GM19035 (cell line): ENCODE data around the gene LRRC73.
"Not testable (repeated sequence)": the region's sequence is repeated elsewhere in the genome, so short reads cannot be mapped to it uniquely, and the experiment has no call there.

Experiments
- ATAC-seq: cut with Tn5 transposase; IDR thresholded peaks from one replicate; pipeline ENCODE4 v1.9.1; 2021; ENCODE audit not compliant: unreplicated experiment

The LRRC73 gene

DNA sequence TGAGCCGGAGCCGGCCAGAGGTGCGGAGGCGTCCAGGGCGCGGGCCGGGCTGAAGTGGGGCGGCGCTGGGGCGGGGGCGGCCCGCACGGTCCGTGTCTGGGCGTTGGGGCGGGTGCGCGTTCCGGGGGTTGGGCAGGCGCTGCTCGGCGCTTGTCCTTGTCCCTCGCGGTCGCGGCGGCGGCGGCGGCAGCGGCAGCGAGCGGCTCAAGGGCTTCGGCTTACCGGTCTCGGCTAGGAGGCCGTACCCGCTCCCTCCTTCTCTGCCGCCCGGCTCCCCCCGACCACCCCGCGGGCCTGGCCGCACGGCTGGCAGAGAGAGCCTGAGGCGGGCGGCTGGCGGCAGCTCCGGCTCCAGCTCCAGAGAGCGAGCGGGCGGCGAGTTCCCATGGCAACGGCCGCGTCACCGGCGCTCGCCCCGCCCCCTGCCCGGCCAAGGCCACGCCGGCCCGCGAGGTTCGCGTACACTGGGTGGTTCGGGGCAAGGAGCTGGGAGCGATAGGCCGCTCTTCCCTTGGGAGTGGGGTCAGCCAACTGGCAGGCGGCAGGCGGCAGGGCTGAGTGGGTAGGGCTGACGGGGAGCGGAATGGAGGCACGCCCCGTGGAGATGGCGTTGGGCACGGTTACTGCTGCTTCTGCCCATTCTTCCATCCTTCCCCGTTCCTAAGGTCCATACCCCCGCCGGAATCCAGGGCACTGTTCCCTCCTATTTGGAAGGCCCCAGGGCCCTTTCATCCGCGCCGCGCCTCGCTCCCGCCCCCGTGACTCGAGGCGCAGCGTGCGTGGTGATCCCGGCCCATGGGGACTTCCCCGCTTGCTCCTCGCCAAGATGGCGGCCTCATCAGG lies at the start of gene LRRC73:
Gene LRRC73 (minus strand): TSS at position 363 of the 843 bp plus-strand sequence. CDS start 561 bp downstream, outside the sequence.
- ATAC-seq: peak; percentile 61

DNA sequence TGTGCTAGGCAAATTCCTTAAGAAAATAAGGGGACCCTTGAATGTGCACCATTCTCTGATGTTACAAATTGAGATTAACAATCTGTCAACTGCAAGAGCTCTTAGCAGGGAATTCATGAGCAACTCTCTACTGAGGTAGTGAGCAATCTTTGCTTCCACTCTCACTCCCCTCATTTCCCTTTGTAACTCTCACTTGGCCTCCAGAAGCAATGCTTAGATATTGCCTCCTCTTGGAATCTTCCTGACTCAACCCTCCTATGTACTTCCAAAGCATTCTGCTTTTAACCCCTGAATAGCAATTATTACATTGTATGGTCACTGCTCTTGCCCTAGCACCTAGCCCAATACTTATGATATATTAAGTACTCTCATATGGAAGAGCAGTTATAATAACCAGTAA lies 49.2 kb upstream of the LRRC73 start:
- no peak for ATAC-seq

- ATAC-seq: not testable (repeated sequence)
These were observed 47.5 kb upstream of the LRRC73 start for GRCh38 chr6:43557620-43558019.

GRCh38 chr6:43547222-43547621 lies 37.1 kb upstream of the LRRC73 start:
- ATAC-seq: no peak

- no peak for ATAC-seq
These were observed 34.3 kb upstream of the LRRC73 start for GRCh38 chr6:43544461-43544860.

DNA sequence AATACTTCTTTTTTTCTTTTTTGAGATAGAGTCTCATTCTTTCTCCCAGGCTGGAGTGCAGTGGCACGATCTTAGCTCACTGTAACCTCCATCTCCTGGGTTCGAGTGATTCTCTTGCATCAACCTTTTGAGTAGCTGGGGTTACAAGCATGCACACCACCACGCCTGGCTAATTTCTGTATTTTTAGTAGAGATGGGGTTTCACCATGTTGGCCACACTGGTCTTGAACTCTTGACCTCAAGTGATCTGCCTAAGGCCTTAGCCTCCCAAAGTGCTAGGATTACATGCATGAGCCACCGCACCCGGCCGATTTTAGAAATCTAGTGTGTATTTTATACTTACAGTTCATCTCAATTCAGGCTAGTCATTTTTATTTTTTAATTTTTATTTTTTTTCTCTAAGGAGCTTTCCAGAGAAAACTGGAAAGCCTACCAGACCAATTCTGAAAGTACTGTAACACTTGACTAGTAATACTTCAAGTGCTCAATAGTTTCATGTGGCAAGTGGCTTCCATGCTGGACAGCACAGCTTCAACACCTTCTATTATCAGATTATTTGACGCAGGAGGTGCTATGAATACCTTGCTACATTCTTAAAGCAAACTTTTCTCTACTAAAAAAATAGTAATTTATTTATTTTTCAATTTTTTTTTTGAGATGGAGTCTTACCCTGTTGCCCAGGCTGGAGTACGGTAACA lies 31.8 kb upstream of the LRRC73 start:
- ATAC-seq: no peak

GRCh38 chr6:43540507-43540906 lies 30.4 kb upstream of the LRRC73 start:
- no peak for ATAC-seq

DNA sequence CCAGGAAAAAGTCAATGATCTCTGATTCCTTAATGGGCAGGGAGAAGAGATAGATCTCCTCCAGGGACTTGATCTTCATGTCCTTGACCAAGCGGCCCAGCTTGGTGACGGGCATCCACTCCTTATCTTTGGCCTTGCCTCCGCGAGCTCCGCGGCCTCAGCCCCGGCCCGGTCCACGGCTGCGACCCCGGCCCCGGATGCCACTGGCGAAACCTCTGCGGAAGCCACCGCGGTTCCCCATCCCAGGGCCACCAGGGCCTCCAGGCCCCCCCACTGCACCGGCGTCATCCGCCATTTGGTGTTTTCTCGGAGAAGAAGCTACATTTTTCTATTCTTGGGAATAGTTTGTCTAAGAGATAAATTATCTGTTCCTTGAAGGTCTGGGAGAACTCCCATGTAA lies 29.3 kb upstream of the LRRC73 start:
- ATAC-seq: not testable (repeated sequence)

- not testable (repeated sequence) for ATAC-seq
These were observed 28.8 kb upstream of the LRRC73 start for GRCh38 chr6:43538986-43539385.

GRCh38 chr6:43532201-43532600 lies 22.1 kb upstream of the LRRC73 start:
- no peak for ATAC-seq

DNA sequence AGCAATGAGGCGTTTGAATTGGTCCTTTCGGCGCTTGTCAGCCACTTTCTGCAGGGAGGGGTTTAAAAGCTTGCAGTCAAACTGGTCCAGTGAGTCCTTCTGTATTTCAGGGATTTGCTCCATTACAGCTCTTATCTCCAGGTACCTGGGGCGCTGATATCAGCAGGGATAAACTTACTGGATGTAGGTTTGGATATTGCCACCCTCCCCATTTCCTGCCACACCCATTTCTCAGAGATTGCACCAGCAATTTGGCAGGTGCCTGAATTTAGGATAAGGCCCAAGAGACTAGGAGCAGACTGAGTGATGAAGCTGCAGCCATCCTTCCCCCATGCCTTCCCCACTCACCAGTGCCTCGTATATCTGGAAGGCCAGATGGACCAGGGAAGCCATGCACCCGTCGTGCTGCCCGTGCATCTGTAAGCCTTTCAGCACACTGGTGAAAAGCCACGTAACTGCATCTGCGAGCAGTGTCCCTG lies 14.4 kb upstream of the LRRC73 start:
- ATAC-seq: no peak

GRCh38 chr6:43523284-43523683 lies 13.1 kb upstream of the LRRC73 start:
- ATAC-seq: no peak

GRCh38 chr6:43522547-43523261 lies 12.6 kb upstream of the LRRC73 start:
- no peak for ATAC-seq

- no peak for ATAC-seq
These were observed 11.7 kb upstream of the LRRC73 start for GRCh38 chr6:43521836-43522235.

GRCh38 chr6:43520097-43520496 lies 10.0 kb upstream of the LRRC73 start:
- ATAC-seq: no peak

GRCh38 chr6:43517505-43518357 lies 7.6 kb upstream of the LRRC73 start:
- no peak for ATAC-seq

- ATAC-seq: peak; percentile 92
These were observed 6.8 kb upstream of the LRRC73 start, which contains the start of the genes POLR1C and YIPF3 for GRCh38 chr6:43516697-43517504. Gene POLR1C (plus strand): TSS chr6:43517089. CDS start chr6:43517110, 21 bp downstream. Gene YIPF3 (minus strand): TSS chr6:43516926. CDS start chr6:43516807, 119 bp downstream.

DNA sequence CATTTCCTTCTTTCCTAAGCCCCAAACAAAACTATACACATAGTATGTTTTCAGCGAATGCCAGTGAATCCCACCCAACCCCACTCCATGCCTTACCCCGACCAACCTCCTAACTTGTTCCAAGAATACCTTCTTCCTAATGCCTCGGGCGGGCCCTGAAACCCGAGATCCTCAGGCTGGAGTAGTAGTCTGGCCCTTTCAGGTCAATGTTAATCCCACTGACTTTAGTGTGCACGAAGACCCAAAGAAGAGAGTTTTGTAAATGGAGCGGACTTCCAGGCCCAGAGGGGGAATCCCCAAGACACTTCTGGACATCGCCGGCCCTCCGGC lies 6.2 kb upstream of the LRRC73 start:
- no peak for ATAC-seq

- no peak for ATAC-seq
These were observed 5.7 kb upstream of the LRRC73 start for GRCh38 chr6:43515808-43516207.
